Smooth muscle cell of trachea (primary cell): Measurements from ENCODE around the gene RNF183. TPM values are rescaled to one million over a fixed set of nuclear protein-coding genes. Genes with fewer than 3 reads are reported as not detected.

Experiments used
- total RNA-seq: library from RNA; depleted of rRNA; stranded (reverse); fragments of >200 nt; gene quantifications from 2 replicates; pipeline ENCODE4 v1.2.1, GENCODE V29; 2014

RNF183 gene
- not detected in 2 replicates for total RNA-seq

GRCh38 chr9:113302792-113303418 is at the start of gene RNF183:
RNF183 (minus strand) TSS chr9:113303376; CDS start chr9:113298184, 5,192 bp downstream.

GRCh38 chr9:113349445-113350094 is 46.4 kb upstream of the RNF183 start, which contains the start of gene BSPRY:
BSPRY (plus strand) TSS chr9:113349541; CDS start chr9:113349580, 39 bp downstream.

GRCh38 chr9:113340011-113340699 is 37.0 kb upstream of the RNF183 start, which contains the start of gene WDR31:
WDR31 (minus strand) TSS chr9:113340275; CDS start chr9:113332022, 8,253 bp downstream.

GRCh38 chr9:113275157-113276131 is 27.7 kb downstream of the RNF183 start, which contains the start of the genes CDC26 and PRPF4:
CDC26 (minus strand) TSS chr9:113275572; CDS start chr9:113272507, 3,065 bp downstream.
PRPF4 (plus strand) TSS chr9:113275658; CDS start chr9:113275744, 86 bp downstream.

Other genes with a start within 250 kb of the RNF183 start
- gene ZFP37, start 246.7 kb downstream of the RNF183 start, total RNA-seq: 3.0 and 5.2 TPM in 2 replicates
- 8.4 and 12.2 TPM in 2 replicates for gene SLC31A2, start 152.4 kb downstream of the RNF183 start, total RNA-seq
- gene FKBP15, start 82.1 kb downstream of the RNF183 start, total RNA-seq: 24.7 and 25.6 TPM in 2 replicates
- gene SLC31A1, start 81.8 kb downstream of the RNF183 start, total RNA-seq: 25.0 and 31.6 TPM in 2 replicates
- gene CDC26, start 27.8 kb downstream of the RNF183 start, total RNA-seq: 28.9 and 47.3 TPM in 2 replicates
- gene PRPF4, start 27.7 kb downstream of the RNF183 start, total RNA-seq: 26.6 and 31.0 TPM in 2 replicates
- gene WDR31, start 36.9 kb upstream of the RNF183 start, total RNA-seq: 2.3 and 4.0 TPM in 2 replicates
- gene BSPRY, start 46.2 kb upstream of the RNF183 start, total RNA-seq: not detected in 2 replicates
- gene HDHD3, start 73.6 kb upstream of the RNF183 start, total RNA-seq: 5.7 and 11.4 TPM in 2 replicates
- 36.4 and 53.1 TPM in 2 replicates for gene ALAD, start 97.9 kb upstream of the RNF183 start, total RNA-seq
- gene POLE3, start 107.3 kb upstream of the RNF183 start, total RNA-seq: 20.2 and 32.1 TPM in 2 replicates
- 0.15 and 0.50 TPM in 2 replicates for gene C9orf43, start 107.4 kb upstream of the RNF183 start, total RNA-seq
- gene RGS3, start 160.4 kb upstream of the RNF183 start, total RNA-seq: 49.2 and 74.1 TPM in 2 replicates